ENCODE results near the gene DHX8.
A peak's percentile ranks its signal among the peaks of the same experiment; 100 is the strongest.
"Not testable (repeated sequence)": the region's sequence is repeated elsewhere in the genome, so short reads cannot be mapped to it uniquely, and the experiment has no call there.

Gene DHX8

GRCh38 chr17:43509440-43509839 lies 25.7 kb downstream of the DHX8 start:
- DNase-seq; in situ Hi-C loops (cut with HindIII; ENCODE audit: low pct_ligation_motif_present, low pct_unique_long_range_greater_than_20kb, low sequenced_read_pairs): not testable (repeated sequence)

- DNase-seq; in situ Hi-C loops (cut with HindIII; ENCODE audit: low pct_ligation_motif_present, low pct_unique_long_range_greater_than_20kb, low sequenced_read_pairs): not testable (repeated sequence)
These were observed 27.4 kb downstream of the DHX8 start for GRCh38 chr17:43511199-43511598.

- in situ Hi-C loops (cut with HindIII; ENCODE audit: low pct_ligation_motif_present, low pct_unique_long_range_greater_than_20kb, low sequenced_read_pairs): no loop called here
- no peak for DNase-seq
These were observed 31.9 kb downstream of the DHX8 start for GRCh38 chr17:43515656-43516055.

GRCh38 chr17:43517161-43517560 lies 33.4 kb downstream of the DHX8 start:
- no peak for DNase-seq
- in situ Hi-C loops (cut with HindIII; ENCODE audit: low pct_ligation_motif_present, low pct_unique_long_range_greater_than_20kb, low sequenced_read_pairs): no loop called here

- in situ Hi-C loops (cut with HindIII; ENCODE audit: low pct_ligation_motif_present, low pct_unique_long_range_greater_than_20kb, low sequenced_read_pairs): no loop called here
These were observed 34.0 kb downstream of the DHX8 start for GRCh38 chr17:43517615-43518386.

GRCh38 chr17:43521389-43521788 lies 37.6 kb downstream of the DHX8 start:
- DNase-seq: no peak
- in situ Hi-C loops (cut with HindIII; ENCODE audit: low pct_ligation_motif_present, low pct_unique_long_range_greater_than_20kb, low sequenced_read_pairs): no loop called here

More at GRCh38 chr17:43517615-43518386, 34.0 kb downstream of the DHX8 start:
- DNase-seq: peak; percentile 10

GRCh38 chr17:43524945-43525575 lies 41.3 kb downstream of the DHX8 start:
- DNase-seq: no peak

GRCh38 chr17:43526886-43527648 lies 43.3 kb downstream of the DHX8 start:
- in situ Hi-C loops (cut with HindIII; ENCODE audit: low pct_ligation_motif_present, low pct_unique_long_range_greater_than_20kb, low sequenced_read_pairs): no loop called here
- DNase-seq: no peak

More at GRCh38 chr17:43524945-43525575, 41.3 kb downstream of the DHX8 start:
- in situ Hi-C loops (cut with HindIII; ENCODE audit: low pct_ligation_motif_present, low pct_unique_long_range_greater_than_20kb, low sequenced_read_pairs): no loop called here

- DNase-seq: no peak
- in situ Hi-C loops (cut with HindIII; ENCODE audit: low pct_ligation_motif_present, low pct_unique_long_range_greater_than_20kb, low sequenced_read_pairs): no loop called here
These were observed 44.7 kb downstream of the DHX8 start for GRCh38 chr17:43528319-43528987.

GRCh38 chr17:43528988-43529814 lies 45.4 kb downstream of the DHX8 start:
- in situ Hi-C loops (cut with HindIII; ENCODE audit: low pct_ligation_motif_present, low pct_unique_long_range_greater_than_20kb, low sequenced_read_pairs): no loop called here
- no peak for DNase-seq

GRCh38 chr17:43529947-43530287 lies 46.1 kb downstream of the DHX8 start:
- DNase-seq: no peak
- in situ Hi-C loops (cut with HindIII; ENCODE audit: low pct_ligation_motif_present, low pct_unique_long_range_greater_than_20kb, low sequenced_read_pairs): no loop called here

- in situ Hi-C loops (cut with HindIII; ENCODE audit: low pct_ligation_motif_present, low pct_unique_long_range_greater_than_20kb, low sequenced_read_pairs): no loop called here
- peak; percentile 76 for DNase-seq
These were observed 46.7 kb downstream of the DHX8 start for GRCh38 chr17:43530288-43531081.

- no peak for DNase-seq
- in situ Hi-C loops (cut with HindIII; ENCODE audit: low pct_ligation_motif_present, low pct_unique_long_range_greater_than_20kb, low sequenced_read_pairs): no loop called here
These were observed 47.3 kb downstream of the DHX8 start for GRCh38 chr17:43531082-43531378.

GRCh38 chr17:43531955-43532354 lies 48.2 kb downstream of the DHX8 start:
- in situ Hi-C loops (cut with HindIII; ENCODE audit: low pct_ligation_motif_present, low pct_unique_long_range_greater_than_20kb, low sequenced_read_pairs): no loop called here
- DNase-seq: no peak

- no peak for DNase-seq
- in situ Hi-C loops (cut with HindIII; ENCODE audit: low pct_ligation_motif_present, low pct_unique_long_range_greater_than_20kb, low sequenced_read_pairs): no loop called here
These were observed 48.8 kb downstream of the DHX8 start for GRCh38 chr17:43532581-43532980.

GRCh38 chr17:43533699-43534098 lies 49.9 kb downstream of the DHX8 start:
- in situ Hi-C loops (cut with HindIII; ENCODE audit: low pct_ligation_motif_present, low pct_unique_long_range_greater_than_20kb, low sequenced_read_pairs): no loop called here
- DNase-seq: no peak

GRCh38 chr17:43534909-43535308 lies 51.1 kb downstream of the DHX8 start:
- in situ Hi-C loops (cut with HindIII; ENCODE audit: low pct_ligation_motif_present, low pct_unique_long_range_greater_than_20kb, low sequenced_read_pairs): no loop called here

More at GRCh38 chr17:43534909-43535308, 51.1 kb downstream of the DHX8 start:
- DNase-seq: no peak
